IPS-18a (cell line): Measurements from ENCODE around the gene BCAM.
"Not testable (repeated sequence)": the region's sequence is repeated elsewhere in the genome, so short reads cannot be mapped to it uniquely, and the experiment has no call there.

Experiments
- H3K27ac ChIP-seq: one replicate; pipeline ENCODE4 v1.5.1; 2013; ENCODE audit warnings: low read length
- H3K27me3 ChIP-seq: one replicate; pipeline ENCODE4 v1.6.1; 2013; ENCODE audit warnings: mild to moderate bottlenecking, low read length; ENCODE audit not compliant: control insufficient read depth, insufficient read depth
- H3K36me3 ChIP-seq: one replicate; pipeline ENCODE4 v1.6.1; 2013; ENCODE audit warnings: low read depth, low read length; ENCODE audit not compliant: control insufficient read depth
- H3K4me1 ChIP-seq: one replicate; pipeline ENCODE4 v1.6.1; 2013; ENCODE audit warnings: low read depth, low read length; ENCODE audit not compliant: control insufficient read depth
- H3K4me3 ChIP-seq: one replicate; pipeline ENCODE4 v1.5.1; 2013; ENCODE audit warnings: low read length
- H3K9ac ChIP-seq: one replicate; pipeline ENCODE4 v1.6.1; 2013; ENCODE audit warnings: mild to moderate bottlenecking, low read length, moderate library complexity
- H3K9me3 ChIP-seq: one replicate; pipeline ENCODE4 v1.6.1; 2013; ENCODE audit warnings: low read depth, low read length; ENCODE audit not compliant: control insufficient read depth

The BCAM gene

DNA sequence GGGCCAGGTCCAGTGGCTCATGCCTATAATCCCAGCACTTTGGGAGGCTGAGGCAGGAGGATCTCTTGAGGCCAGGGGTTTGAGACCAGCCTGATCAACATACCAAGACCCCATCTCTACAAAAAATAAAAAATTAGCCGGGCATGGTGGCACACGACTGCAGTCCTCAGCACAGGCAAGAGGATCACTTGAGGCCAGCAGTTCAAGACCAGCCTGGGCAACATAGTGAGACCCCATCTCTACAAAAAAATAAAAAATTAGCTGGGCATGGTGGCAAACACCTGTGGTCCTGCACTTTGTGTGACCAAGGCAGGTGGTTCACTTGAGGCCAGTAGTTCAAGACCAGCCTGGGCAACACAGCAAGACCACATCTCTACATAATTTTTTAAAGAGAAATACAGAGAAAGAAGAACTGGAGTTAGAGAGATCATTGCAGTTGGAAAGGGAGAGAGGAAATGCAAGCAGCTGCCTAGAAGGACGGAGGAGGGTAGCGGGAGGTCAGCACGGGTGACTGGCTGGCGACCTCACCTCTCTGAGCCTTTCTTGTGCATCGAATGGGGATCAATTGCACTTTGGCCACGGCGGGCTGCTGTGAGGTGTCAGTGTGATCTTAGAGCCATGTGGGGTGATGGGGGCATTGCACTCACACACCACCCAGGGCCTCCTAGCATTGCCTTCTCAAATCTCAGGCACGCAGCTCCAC is 13.9 kb downstream of the BCAM start:
- no peak overlapping the region for H3K9ac ChIP-seq
- H3K27ac ChIP-seq = no peak overlapping the region
- H3K36me3 ChIP-seq = peaks cover 9% of the 10 kb centered on the region
- H3K4me3 ChIP-seq = no peak overlapping the region
- H3K4me1 ChIP-seq = no peaks in the 10 kb centered on the region
- no peaks in the 10 kb centered on the region for H3K9me3 ChIP-seq
- peaks cover 37% of the 10 kb centered on the region for H3K27me3 ChIP-seq

DNA sequence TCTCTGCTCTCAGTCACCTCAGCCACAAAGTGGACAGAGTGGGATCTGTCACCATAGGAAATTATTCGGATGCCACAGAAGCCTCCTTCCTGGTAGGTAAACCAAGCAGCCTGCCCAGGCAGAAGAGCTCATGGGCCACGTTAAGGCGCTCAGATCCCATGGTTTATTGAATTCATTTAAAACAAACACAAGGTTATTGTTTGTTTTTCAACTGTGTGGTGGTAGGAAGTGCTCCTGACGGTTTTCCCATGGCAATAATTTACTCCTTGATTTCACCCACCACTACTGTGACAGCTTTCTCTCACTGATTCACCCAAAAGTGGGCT is 14.4 kb downstream of the BCAM start:
- no peak overlapping the region for H3K27ac ChIP-seq
- no peaks in the 10 kb centered on the region for H3K4me1 ChIP-seq
- H3K9me3 ChIP-seq = no peaks in the 10 kb centered on the region
- peaks cover 37% of the 10 kb centered on the region for H3K27me3 ChIP-seq
- no peak overlapping the region for H3K9ac ChIP-seq
- H3K36me3 ChIP-seq = peaks cover 9% of the 10 kb centered on the region
- H3K4me3 ChIP-seq = no peak overlapping the region

DNA sequence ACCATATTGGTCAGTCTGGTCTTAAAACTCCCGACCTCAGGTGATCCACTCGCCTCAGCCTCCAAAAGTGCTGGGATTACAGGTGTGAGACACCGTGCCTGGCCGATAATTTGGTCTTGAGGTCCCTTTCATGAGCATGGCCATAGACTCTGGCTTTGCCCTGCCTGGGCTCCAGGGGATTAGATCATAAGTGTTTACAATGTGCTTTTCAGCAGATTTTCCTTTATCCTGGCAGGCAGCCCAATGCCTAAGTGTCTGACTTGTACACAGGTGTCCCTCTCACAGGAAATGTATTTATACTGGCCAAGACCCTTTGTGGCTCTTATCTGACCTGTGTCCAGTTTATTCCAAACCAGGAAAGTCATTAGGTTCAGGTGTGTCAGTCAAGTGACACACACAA is 15.9 kb downstream of the BCAM start:
- no peak overlapping the region for H3K27ac ChIP-seq
- no peaks in the 10 kb centered on the region for H3K9me3 ChIP-seq
- H3K4me1 ChIP-seq = no peaks in the 10 kb centered on the region
- H3K27me3 ChIP-seq = peaks cover 45% of the 10 kb centered on the region
- peaks cover 4% of the 10 kb centered on the region for H3K36me3 ChIP-seq
- no peak overlapping the region for H3K9ac ChIP-seq
- H3K4me3 ChIP-seq = no peak overlapping the region

DNA sequence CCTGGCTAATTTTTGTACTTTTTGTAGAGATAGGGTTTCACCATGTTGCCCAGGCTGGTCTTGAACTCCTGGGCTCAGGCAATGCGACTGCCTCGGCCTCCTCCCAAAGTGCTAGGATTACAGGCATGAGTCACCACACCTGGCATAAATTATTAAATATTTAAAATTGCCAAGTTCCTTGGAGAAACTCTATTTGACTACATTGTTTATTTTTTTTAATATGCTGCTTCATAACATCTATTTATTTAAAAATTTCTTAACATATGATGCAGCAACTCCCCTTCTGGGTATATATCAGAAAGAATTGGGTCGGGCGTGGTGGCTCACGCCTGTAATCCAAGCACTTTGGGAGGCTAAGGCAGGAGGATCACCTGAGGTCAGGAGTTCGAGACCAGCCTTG is 24.0 kb downstream of the BCAM start:
- not testable (repeated sequence) for H3K9me3 ChIP-seq, H3K36me3 ChIP-seq, H3K9ac ChIP-seq, H3K4me1 ChIP-seq, H3K4me3 ChIP-seq, H3K27ac ChIP-seq
- H3K27me3 ChIP-seq = peaks cover 41% of the 10 kb centered on the region

DNA sequence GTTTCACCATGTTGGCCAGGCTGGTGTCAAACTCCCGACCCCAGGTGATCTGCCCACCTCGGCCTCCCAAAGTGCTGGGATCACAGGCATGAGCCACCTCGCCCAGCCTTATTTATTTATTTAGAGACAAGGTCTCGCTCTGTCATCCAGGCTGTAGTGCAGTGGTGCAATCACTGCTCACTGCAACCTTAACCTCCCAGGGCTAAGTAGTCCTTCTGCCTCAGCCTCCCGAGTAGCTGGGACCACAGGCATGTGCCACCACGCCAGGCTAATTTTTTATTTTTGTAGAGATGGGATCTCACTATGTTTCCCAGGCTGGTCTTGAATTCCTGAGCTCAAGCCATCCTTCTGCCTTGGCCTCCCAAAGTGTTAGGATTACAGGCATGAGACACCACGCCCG is 25.5 kb downstream of the BCAM start:
- not testable (repeated sequence) for H3K27ac ChIP-seq, H3K36me3 ChIP-seq, H3K9ac ChIP-seq, H3K4me1 ChIP-seq, H3K4me3 ChIP-seq, H3K9me3 ChIP-seq
- peaks cover 38% of the 10 kb centered on the region for H3K27me3 ChIP-seq

DNA sequence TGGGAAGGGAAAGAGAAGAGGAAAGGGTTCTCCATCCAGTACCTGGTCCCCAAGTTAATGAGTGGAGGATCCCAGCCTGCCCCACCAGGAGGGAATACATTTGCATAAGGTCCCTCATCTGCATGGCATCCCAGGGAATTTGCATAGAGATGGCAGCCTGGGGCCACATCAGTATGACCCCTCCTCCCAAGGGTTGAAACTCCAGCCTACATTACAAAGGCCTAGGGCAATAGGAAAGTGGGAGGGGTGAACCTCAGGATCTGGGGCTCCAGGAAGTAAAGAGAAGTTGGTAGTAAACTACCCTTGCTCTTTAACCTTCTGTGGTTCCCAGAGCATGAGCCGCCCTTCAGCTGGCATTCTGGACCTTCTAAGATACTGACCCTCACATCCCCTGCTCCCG is 30.4 kb downstream of the BCAM start:
- Histone ChIP-seq H3K27me3 (peaks cover 20% of the 10 kb centered on the region), H3K4me1 (peaks cover 5% of the 10 kb centered on the region), H3K4me3 (no peak overlapping the region), H3K9ac (no peak overlapping the region), H3K36me3 (no peaks in the 10 kb centered on the region), H3K9me3 (no peaks in the 10 kb centered on the region), H3K27ac (no peak overlapping the region)

DNA sequence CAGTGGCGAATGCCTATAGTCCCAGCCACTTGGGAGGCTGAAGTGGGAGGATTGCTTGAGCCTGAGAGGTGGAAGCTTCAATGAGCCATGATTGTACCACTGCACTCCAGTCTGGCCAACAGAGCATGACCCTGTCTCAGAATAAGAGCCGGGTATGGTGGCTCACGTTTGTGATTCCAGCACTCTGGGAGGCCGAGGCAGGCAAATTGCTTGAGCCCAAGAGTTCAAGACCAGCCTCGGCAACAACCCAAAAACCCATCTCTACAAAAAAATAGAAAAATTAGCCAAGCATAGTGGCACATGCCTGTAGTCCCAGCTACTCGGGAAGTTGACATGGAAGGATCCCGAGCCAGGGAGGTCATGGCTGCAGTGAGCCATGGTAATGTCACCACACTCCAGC is 31.9 kb downstream of the BCAM start:
- H3K4me1 ChIP-seq = peaks cover 5% of the 10 kb centered on the region
- H3K36me3 ChIP-seq = no peaks in the 10 kb centered on the region
- no peak overlapping the region for H3K4me3 ChIP-seq
- H3K9ac ChIP-seq = no peak overlapping the region
- no peak overlapping the region for H3K27ac ChIP-seq
- H3K27me3 ChIP-seq = peaks cover 13% of the 10 kb centered on the region
- no peaks in the 10 kb centered on the region for H3K9me3 ChIP-seq

DNA sequence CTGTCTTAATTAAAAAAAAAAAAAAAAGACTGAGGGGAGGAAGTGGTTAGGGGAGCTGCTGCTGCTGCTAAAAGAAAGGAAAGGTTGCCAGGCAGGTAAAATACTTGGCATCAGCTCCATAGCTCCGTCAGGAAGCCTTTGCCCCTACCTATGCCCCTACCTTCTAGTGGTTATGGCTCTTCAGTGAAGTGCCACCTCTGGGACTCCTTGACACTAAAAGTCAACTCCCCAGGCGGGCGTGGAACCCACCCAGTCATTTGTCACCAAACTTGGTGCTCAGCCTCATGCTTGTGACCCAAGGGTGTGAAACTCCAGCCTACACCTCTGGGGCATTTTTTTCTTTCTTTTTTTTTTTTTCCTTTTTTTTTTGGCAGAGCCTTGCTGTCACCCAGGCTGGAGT is 32.3 kb downstream of the BCAM start:
- Histone ChIP-seq H3K27ac (no peak overlapping the region), H3K4me1 (peaks cover 5% of the 10 kb centered on the region), H3K36me3 (no peaks in the 10 kb centered on the region), H3K27me3 (peaks cover 13% of the 10 kb centered on the region), H3K9me3 (no peaks in the 10 kb centered on the region), H3K9ac (no peak overlapping the region), H3K4me3 (no peak overlapping the region)

DNA sequence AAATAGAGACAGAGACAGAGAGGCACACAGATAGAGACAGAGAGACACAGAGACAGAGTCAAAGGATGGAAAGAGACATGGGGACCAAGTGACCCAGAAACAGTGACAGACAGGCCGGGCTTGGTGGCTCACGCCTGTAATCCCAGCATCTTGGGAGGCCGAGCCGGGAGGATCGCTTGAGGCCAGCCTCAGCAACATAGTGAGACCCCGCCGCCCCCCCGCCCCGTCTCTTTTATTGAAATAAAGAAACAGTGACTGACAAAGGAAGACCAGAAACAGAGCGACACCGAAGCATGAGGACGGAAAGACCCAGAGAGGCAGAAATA is 36.3 kb downstream of the BCAM start:
- H3K9ac ChIP-seq = peak overlapping the region; percentile 33
- peak overlapping the region; percentile 85 for H3K4me3 ChIP-seq

DNA sequence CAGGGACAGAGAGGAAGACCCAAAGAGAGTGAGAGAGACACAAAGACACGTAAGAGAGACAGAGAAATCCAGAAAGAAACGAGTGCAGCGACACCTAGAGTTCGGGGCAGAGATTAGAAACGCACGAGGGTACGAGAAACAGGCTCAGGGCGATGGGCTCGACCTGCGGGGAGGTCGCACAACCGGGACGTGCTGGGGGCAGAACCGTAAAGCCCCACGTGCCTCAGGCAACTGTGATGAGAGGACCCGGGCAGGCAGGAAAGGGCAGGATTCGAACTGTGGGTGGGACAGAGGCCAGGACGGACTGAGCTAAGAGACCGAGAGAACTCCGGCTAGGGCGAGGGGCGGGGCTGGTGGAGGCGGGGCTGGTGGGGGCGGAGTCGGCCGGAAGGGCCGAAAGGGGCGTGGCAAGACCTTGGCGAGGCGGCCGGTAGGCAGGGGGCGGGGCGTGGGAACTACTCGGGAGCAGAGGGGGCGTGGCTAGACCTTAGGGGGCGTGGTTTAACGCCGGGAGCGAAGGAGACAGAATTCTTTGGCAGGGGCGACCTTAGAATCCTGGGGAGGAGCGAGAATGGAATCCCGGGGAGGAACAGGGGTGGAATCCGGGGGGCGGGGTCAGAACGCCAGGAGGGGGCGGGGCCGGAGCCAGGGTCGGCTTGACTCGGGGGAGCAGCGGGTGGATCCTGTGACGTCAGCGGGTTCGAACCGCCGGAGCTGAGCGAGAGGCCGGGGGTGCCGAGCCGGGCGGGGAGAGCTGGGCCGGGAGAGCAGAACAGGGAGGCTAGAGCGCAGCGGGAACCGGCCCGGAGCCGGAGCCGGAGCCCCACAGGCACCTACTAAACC is 36.9 kb downstream of the BCAM start, which contains the start of gene NECTIN2:
TSS of gene NECTIN2 (plus strand) at position 686 of the 843 bp plus-strand sequence. CDS start 229 bp downstream, outside the sequence.
- H3K4me1 ChIP-seq = peaks cover 18% of the 10 kb centered on the region
- H3K4me3 ChIP-seq = peak within 1 kb of the TSS; percentile 94
- no peaks in the 10 kb centered on the region for H3K36me3 ChIP-seq
- no peaks in the 10 kb centered on the region for H3K9me3 ChIP-seq
- H3K27ac ChIP-seq = peak within 1 kb of the TSS; percentile 25
- H3K9ac ChIP-seq = peak within 1 kb of the TSS; percentile 75
- H3K27me3 ChIP-seq = peaks cover 4% of the 10 kb centered on the region

More for the DNA sequence above, 36.3 kb downstream of the BCAM start:
- Histone ChIP-seq H3K4me1 (peaks cover 12% of the 10 kb centered on the region), H3K9me3 (no peaks in the 10 kb centered on the region), H3K27ac (no peak overlapping the region), H3K36me3 (no peaks in the 10 kb centered on the region), H3K27me3 (peaks cover 4% of the 10 kb centered on the region)

DNA sequence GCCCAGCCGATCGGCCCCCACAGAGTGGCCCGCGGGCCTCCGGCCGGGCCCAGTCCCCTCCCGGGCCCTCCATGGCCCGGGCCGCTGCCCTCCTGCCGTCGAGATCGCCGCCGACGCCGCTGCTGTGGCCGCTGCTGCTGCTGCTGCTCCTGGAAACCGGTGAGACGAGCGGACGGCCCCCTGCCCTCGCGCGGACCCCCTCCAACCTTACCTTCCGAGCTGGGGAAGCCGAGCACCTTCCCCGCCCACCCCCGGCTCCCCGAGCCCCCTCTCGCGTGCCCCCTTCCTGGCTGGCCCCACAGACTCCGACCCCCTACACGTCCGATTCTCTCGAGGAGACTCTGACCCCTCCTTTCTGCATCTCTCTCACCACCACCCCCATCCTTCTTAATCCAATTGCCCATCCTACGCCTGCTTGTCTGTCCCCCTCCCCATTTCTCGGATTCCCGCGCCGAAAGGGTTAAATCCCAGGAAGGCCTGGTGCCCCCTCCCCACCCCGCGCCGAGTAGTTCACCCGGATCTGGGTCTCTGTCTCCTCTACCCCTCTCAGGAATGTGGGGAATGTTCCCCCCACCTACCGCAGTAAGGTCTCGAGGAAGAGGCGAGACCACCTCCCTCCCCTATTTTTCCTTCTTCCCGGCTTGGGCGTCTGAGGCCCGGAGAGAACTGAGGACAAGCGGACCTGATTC is 37.7 kb downstream of the BCAM start:
- Histone ChIP-seq H3K4me1 (peaks cover 19% of the 10 kb centered on the region), H3K9me3 (no peaks in the 10 kb centered on the region), H3K4me3 (peak overlapping the region; percentile 94), H3K27me3 (no peaks in the 10 kb centered on the region), H3K9ac (peak overlapping the region; percentile 75), H3K36me3 (no peaks in the 10 kb centered on the region), H3K27ac (peak overlapping the region; percentile 25)
